Activated CD4-positive, CD25-positive, alpha-beta regulatory T cell treated with anti-CD3 and anti-CD28 coated beads, Interleukin-2, amount 50 U/mL, for 24 hours (primary cell): Measurements from ENCODE around the gene ADGRE1.
"Not testable (repeated sequence)": the region's sequence is repeated elsewhere in the genome, so short reads cannot be mapped to it uniquely, and the experiment has no call there.

Source experiments
- ATAC-seq, 2 donors: fragments of 150-1000 bp; cut with Tn5 transposase; one replicate each; pipeline ENCODE4 v1.10.0; 2021; ENCODE audit warnings: mild to moderate bottlenecking in 1 of 2, moderate library complexity in 1 of 2

Gene ADGRE1

GRCh38 chr19:6887316-6887715, at the start of gene ADGRE1:
TSS of gene ADGRE1 (plus strand) at chr19:6887579. CDS start at chr19:6887609, 30 bp downstream.
- ATAC-seq, result peak in 1 of 2 donors; percentile 24

GRCh38 chr19:6838062-6838655, 49.2 kb upstream of the ADGRE1 start:
- no peak for ATAC-seq

GRCh38 chr19:6842871-6843607, 44.3 kb upstream of the ADGRE1 start:
- ATAC-seq, result no peak

- ATAC-seq, result no peak
Observed at GRCh38 chr19:6847828-6848200, 39.6 kb upstream of the ADGRE1 start.

GRCh38 chr19:6848986-6849385, 38.4 kb upstream of the ADGRE1 start:
- no peak for ATAC-seq

GRCh38 chr19:6849876-6850275, 37.5 kb upstream of the ADGRE1 start:
- ATAC-seq, result no peak

GRCh38 chr19:6851359-6851758, 36.0 kb upstream of the ADGRE1 start:
- ATAC-seq, result no peak

GRCh38 chr19:6852001-6852400, 35.4 kb upstream of the ADGRE1 start:
- ATAC-seq, result no peak

- ATAC-seq, result no peak
Observed at GRCh38 chr19:6853868-6854267, 33.5 kb upstream of the ADGRE1 start.

GRCh38 chr19:6854758-6855157, 32.6 kb upstream of the ADGRE1 start:
- no peak for ATAC-seq

- no peak for ATAC-seq
Observed at GRCh38 chr19:6856749-6857372, 30.5 kb upstream of the ADGRE1 start.

- no peak for ATAC-seq
Observed at GRCh38 chr19:6861683-6862286, 25.6 kb upstream of the ADGRE1 start.

GRCh38 chr19:6862673-6863078, 24.7 kb upstream of the ADGRE1 start:
- ATAC-seq, result peak; percentile 84 to 87

GRCh38 chr19:6864325-6864940, 22.9 kb upstream of the ADGRE1 start:
- no peak for ATAC-seq

GRCh38 chr19:6865849-6866248, 21.5 kb upstream of the ADGRE1 start:
- no peak for ATAC-seq

GRCh38 chr19:6866741-6867151, 20.6 kb upstream of the ADGRE1 start:
- no peak for ATAC-seq

- ATAC-seq, result no peak
Observed at GRCh38 chr19:6868351-6868750, 19.0 kb upstream of the ADGRE1 start.

- ATAC-seq, result not testable (repeated sequence)
Observed at GRCh38 chr19:6869151-6869882, 18.1 kb upstream of the ADGRE1 start.

GRCh38 chr19:6873708-6874431, 13.5 kb upstream of the ADGRE1 start:
- ATAC-seq, result no peak

GRCh38 chr19:6875218-6875617, 12.2 kb upstream of the ADGRE1 start:
- no peak for ATAC-seq

- ATAC-seq, result no peak
Observed at GRCh38 chr19:6876748-6877147, 10.6 kb upstream of the ADGRE1 start.

- ATAC-seq, result no peak
Observed at GRCh38 chr19:6877766-6878165, 9.6 kb upstream of the ADGRE1 start.
